ENCODE measurements around the gene PPP1R9A.

The PPP1R9A gene

DNA sequence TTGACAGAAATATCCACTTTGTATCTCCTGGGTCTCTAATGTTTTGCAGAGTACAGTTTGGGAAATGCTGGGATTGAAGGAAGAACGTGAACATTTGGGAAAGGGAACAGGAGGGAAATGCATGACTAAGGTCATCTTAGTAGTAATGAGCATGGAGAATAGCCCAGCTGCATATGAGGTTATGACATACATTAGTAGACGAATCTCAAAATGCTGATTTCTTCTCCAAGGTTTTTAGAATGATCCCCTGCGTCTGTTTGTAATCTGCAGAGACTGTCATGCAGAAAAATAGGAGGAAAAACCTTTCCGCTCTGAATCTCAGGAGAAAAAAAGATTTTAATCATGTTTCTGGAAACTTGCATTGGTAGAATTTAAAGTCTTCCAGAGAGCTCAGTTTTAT is 133.6 kb downstream of the PPP1R9A start:
- no peak for DNase-seq

DNA sequence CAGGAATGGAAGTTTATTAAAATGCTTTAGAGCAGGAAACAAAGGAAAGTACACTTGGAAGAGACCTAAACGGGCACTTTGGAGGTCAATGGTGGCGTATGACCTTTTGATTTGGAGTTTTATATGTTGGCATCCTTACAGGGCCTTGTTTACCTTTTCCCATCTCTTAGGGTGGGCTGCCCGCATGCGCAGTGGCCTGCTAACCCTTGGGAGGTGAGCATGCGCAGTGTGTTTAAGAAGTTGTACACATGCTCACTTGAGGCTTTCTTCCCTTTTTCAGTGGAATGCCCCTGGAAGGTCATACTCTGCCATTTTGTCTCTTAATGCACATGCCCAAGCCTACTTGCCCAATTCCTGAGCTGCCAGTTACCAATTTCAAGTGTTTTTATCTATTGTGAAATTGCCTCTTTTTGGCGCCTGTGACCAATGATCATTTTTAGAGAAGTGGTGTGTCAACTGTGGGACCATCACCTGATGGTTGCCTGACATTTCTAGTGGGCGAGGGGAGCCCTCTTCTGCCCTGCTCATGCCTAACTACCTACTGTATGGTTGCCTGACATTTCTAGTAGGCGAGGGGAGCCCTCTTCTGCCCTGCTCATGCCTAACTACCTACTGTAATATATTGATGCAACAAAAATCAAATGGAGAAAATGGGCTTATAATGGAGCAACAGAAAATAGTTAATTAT is 138.0 kb downstream of the PPP1R9A start:
- DNase-seq, result no peak

DNA sequence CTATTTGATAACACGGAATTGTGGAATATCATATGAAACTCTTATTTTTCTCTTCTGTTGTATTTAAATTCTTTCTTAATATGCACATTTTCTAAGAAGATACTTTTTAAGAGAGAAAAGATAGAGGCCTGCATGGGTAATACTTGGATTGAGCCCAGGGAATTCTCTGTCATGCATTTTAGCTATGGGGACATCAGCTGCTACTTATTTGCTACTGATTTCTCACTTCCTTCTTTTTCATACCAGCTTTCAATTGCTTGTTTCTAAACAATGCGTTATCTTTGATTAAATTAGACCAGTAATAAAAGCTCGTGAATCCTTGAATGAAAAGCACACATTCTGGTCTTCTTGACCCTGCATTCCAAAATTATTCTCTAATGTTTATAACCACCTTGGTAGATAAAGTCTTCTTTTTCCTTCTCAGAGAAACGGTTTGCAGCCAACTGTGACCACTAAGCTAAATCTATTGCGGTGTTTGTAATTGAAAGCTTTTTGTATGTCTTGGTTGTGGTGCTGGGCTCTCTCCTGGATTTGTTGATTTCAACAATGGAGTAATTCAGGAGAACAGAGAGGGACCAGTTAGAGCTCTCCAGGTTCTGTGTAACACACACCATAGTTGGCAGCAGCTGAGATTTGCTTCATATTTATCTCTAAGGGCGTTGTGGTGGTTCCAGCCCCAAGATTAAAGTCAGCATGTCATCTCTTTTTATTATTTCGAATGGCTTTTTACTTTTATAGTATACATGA is 139.3 kb downstream of the PPP1R9A start:
- peak; percentile 36 for DNase-seq

DNA sequence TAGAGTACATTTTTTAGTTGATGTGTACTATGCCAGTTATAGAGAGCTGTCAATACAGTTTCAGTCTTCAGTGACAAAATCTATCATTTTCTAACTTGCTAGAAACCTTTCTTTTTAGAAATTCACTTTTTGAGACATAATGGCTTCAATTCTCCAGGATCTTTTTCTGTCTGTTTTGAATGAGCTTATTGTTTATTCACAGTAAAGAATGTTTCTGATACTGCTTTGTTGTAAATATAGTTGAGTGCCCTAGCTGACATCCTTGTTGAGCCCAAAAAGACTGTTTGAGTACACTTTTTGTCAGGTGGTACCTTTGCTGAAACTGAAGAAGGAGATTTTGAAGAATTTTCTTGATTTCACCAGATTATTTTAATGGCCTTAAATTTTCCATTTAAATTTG is 139.9 kb downstream of the PPP1R9A start:
- no peak for DNase-seq

DNA sequence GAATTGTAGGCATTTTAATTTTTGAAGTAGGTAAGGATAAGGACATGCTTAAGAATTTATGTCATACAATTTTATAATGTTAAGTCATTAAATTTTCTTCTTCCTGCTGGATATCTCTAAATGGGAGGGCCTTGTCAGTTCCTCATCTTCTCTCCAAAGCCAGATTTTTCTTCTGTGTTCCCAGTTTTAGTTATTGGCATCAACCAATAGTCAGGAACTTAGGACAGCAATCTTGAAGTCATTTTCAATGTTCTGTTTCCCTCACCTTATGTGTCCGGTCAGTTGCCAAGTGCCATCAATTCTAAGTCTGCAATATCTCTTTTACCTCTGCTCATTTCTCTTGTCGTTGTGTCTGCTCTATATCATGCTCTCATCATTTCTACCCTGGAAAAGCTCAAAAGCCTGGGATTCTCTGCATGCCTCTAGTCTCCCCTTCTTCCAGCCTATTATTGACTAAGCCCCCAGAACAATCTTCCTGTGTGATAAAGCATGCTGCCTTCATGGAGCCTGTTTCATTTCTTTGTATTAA is 145.2 kb downstream of the PPP1R9A start:
- DNase-seq, result no peak

DNA sequence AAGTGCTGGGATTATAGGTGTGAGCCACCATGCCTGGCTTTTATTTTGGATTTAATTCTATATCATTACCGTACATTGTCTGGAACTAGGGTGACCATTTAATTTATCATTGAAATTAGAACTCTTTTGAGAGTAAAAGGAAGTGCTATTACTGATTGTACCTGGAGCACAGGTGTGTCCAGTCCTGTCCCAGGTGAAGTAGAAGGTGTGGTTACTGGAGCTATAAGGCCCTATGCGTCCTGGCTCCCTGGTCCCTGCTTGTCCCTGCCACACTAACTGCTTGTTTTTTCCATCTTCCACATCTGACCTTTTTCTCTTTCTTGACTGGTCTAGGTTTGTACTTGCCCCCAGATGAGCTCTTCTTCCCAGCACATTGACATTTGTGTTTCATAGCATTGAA is 147.0 kb downstream of the PPP1R9A start:
- DNase-seq, result no peak

DNA sequence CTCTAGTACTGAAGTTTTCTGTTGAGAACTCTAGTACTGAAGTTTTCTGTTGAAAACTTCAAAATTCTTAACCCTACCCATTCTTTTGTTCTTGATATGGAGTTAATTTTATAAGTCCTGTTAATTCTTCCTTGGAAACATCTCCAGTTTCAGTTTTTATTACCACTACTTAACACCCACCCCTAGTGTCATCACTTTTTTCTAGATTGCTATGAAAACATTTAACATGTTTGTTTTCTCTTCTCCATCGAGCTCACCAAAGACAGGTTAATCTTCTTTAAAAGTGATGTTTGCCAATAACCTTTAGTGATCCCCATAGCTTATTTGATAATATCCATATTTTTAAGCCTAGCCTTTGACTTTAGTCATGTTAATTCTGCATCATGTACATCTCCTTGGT is 147.9 kb downstream of the PPP1R9A start:
- DNase-seq, result no peak

DNA sequence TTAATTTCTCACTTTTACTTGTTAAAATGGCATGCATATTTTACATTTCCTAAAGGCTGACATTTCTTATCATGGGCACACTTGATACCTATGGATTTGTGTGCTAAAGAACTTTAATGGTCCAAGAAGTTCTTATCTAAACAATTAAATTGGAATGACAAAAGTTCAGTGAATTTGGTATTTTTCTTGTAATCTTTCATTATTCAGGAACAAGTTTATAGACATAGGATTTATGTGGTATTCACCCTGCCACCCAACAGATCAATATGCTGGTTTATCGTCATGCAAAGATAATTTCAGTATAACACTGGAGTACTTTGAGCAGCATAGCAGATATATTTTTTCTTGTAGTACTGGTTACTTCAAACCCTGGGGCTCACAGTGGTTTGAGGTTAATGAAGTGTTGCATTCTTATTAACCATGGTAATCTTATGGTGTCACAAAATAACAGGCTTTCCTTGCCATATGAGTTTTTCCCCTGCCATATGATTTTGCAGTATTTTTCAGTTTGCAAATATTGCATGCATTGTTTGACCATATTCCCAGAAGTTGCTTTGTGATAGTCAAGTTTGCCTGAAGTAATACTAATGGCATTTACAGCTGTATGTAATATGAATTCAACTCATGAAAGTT is 148.8 kb downstream of the PPP1R9A start:
- no peak for DNase-seq

DNA sequence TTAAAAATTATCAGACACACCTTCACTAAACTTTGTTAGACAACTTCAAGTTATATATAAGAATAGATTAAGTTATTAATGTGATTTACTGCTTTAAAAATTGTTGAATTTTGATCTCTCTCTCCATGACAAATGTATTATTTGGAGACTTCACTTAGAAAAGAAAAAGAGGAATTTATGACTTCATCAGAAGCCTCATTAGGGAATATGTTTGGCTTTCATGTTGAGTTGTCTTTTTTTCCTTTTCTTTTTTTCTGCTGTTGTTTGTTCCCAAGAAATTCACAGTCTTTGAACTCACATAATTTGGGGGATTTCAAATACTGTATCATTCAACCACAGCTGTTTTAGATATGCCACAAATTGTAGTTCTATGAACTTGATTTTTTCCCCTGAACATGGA is 149.5 kb downstream of the PPP1R9A start:
- DNase-seq, result no peak

DNA sequence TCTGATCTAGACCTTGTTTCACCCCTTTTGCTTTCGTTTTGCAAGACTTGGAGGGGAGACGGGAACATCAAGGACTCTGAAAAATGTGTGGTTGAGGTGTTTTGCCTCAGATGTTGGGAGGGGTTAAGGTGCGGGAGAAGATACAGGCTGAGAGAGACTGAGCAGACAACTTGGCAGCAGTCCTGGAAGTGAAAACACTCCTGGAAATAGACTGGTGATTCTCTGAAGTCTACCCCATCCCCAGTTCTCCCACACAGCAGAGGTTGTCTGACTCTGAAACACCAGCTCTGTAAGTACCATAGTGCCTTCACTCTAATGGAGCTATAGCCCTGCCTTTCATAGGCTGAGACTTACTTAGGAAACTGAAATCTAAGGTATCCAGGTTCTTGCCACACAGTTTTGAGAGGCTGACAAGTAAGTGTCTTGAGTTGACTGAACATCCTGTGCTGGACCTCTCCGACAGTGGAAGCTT is 152.5 kb downstream of the PPP1R9A start:
- DNase-seq, result no peak

DNA sequence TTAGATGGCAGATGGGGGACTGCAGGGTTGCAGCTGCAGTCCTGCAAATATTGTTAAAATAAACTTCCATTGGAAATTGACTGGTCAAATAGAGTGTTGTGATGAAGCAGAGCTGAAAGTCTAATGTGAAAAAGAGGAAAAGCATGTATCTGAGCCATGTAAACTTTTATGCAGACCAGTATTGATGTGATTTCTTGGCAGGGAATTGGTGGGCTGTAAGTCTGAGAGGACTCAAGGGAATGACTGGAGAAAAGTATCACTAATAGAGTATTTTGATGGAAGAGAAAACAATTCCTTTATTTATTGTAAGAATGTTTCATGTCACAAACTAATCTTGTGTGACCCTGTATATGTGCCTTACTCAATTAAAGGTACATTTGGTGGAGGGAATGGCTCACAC is 155.5 kb downstream of the PPP1R9A start:
- DNase-seq, result no peak

DNA sequence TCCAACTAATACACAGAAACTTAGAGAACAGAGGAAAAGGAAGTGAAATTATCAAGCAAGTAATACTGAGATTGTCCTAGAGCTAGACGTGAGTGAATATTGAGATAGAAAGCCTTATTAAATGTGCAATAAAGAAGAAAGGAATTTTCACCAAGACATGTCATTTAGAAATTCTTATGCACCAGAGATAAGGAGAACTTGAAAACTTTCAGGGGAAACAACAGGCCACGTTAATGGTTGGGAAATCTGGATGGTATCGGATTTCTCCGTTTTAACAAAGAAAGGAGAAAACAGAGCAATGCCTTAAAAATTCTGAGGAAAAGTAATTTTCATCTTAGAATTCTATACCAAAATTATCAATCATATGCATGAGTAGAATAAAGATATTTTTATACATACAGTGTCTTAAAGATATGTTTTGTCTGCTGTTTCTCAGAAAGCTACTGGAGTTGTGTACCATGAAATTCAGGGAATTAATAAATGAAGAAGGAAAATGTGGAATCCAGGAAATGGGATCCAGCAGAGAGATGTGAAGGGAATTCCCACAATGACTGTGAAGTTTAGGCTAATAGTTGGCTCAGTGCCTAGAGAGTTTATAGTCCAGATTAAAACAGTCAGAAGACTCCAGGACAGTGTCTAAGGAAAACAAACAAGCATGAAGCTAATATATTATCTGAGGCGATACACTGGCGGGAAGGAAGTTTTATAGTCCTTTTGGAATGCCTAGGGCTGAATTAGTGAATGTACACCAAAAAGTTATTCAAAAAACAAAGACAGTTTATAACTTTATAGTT is 159.5 kb downstream of the PPP1R9A start:
- DNase-seq, result no peak

DNA sequence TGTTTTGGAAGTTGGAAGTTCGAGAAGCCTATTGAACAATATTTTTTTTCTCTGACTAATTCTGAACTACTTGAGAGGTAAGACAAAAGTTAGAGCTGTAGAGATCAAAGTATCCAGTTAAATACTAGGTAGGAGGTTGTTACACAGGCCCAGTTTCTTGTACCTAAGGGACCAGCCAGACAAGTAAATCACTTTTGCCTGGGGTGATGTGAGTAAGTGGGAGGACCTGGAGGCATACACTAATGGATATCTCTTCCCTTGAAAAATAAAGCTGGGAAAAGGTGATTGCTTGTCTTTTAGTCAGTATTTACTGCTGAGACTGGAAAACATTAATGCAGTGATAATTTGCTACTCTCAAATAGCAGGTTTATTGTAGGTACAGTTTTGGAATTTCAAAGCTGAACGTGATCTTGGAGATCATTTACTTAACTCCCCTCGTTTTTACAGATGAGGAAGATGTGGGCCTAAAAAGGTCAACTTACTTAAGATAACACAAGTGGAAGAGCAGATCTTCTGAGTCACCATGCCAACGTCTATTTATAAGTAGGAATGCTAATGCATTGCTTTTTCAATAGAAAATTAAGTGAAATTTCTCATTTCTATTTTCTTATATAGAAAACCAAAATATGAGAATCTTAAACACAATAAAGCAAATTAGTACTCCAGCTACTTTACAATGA is 181.3 kb downstream of the PPP1R9A start:
- no peak for DNase-seq

DNA sequence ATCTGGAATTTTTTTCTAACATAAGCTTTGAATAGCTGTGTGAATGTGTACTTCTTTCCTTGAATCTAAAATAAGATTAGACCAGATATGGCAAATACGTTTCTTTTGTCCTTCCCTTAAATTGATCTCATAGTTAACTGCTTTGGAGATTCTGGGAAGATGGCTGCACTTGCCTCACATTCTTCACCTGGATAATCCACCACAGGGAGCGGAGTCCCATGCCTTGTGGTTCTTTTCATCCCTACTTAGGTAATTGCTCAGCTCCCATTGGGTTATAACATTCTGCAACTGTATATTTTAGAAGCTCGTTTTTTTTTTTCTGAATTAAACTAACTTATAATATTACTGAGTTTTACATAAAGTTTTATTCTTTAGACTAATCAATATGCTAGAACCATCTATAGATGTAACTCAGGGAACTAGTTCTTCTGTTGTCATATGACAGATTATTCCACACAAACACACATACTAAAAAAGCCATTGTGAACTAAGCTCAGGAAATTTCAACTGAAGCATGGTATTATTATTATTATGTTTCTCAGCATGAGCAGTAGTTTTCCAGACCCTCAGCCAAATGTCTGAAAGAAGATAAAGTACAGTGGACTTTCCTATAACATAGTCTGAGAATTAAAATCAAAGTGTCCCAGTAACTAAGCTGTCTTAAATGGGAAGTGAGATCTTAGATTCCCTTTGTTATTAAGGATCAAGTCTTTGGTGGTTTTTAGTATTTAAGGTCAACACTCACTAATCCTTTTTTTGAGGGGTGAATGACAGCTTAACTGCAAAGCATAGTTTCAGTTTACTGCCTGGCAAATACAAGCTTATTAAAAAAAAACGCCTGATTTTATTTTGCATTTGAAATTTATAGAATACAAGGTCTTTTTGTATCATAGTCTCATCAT is 182.3 kb downstream of the PPP1R9A start:
- DNase-seq, result no peak

DNA sequence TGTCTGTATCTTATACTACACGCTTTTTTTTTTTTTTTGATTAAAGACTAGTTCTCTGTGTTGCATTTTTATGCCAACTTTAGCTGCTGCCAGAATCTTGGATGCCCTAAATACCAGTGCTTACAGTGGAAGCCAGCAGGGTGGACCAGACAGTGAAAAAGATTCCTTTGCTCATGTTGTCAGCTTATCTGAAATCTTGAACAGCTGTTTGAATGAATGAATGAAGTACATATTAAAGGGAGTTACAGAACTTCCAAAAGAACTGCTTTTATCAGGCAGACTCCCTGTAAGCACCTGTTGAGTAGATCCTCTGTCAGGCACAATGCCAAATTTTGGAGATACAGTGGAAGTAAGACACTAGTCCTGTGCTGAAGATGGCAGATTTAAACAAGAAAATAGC is 184.9 kb downstream of the PPP1R9A start:
- peak; percentile 39 for DNase-seq

DNA sequence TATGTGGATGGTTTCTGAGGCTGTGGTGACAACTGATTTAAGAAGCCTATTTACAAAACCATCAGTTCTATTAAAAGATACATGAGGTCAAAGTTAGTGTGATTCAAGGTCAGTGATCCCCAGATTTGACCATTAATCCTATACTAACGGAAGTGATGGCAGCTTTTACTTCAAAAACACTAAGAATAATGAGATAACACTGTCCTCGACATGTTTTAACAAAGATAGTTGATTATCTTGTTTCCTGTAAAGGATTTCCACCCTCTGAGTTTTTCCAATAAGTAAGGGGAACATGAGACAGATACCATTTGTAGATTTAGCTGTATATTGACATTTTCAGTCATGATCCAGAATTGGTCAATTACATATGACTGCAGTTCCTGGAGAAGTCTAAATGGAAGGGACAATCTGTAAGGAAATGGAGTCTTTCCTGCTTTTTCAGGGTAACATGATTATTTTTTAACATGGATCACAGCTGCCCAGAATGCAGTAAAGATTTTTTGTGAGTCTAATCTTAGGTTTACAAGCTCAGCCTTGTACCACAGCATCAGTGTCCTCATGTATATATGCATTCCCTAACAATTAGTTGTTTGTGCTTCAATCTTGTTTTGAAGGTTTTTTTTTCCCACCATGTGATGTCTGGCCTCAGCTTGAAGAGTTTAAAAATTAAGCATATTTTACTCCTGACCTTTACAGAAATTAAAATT is 188.0 kb downstream of the PPP1R9A start:
- DNase-seq, result no peak

DNA sequence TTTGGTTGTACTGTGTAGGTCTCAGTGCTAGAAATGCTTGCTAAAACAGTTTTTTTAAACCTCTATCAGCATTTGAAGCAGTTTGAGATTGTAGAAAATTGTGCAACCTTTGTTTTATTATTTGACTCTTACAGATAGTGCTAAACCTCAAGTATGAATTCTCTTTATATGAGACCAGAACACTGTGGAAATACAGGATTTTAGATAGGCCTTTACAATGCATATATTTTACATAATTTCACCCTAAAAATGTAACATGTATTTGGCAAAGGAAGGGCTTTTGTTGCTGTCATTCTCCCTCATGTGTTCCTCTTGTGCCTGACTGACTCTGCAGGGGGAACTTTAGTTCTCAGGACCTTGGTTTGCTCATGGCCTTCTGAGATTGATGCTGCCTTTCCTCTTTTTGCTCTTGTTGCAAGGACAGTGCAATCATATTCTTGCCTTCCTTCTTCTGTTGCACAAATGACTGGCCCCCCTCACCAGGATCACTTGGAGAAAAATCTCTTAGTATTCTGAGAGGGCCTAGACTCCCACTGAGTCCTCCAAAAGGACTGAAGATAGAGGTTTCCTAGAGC is 188.7 kb downstream of the PPP1R9A start:
- no peak for DNase-seq

DNA sequence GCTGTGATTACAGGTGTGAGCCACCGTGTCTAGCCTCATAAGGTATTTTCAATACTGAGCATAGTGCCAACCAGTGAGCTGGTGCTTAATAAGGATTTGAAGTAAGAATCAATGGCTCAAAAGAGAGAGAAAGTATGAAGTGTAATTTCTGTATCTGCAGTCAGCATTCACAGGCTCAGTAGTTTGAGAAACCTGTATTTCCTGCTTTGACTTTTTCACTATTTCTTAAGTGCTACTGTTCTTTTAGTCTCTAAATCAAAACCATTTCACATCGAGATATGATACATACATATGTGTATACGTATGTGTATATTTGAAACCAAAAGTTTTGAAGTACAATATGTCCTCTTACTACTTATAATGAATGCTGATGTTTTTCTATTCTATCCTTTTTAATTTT is 189.9 kb downstream of the PPP1R9A start:
- DNase-seq, result no peak

DNA sequence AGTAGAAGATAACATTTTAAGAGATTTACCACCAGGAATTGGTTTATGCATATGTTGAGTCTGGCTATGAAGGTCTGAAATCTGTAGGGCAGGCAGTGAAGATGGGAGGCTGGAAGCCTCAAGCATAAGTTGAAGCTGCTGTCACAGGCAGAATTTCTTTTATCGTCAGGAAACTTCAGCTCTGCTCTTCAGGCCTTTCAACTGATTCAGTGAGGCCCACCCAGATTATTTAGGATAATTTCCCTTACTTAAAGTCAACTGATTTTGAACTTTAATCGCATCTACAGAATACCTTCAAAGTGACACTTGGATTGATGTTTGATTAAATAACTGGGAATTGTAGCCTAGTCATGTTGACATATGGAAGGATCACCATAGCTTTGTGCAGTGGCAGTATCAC is 190.5 kb downstream of the PPP1R9A start:
- no peak for DNase-seq

DNA sequence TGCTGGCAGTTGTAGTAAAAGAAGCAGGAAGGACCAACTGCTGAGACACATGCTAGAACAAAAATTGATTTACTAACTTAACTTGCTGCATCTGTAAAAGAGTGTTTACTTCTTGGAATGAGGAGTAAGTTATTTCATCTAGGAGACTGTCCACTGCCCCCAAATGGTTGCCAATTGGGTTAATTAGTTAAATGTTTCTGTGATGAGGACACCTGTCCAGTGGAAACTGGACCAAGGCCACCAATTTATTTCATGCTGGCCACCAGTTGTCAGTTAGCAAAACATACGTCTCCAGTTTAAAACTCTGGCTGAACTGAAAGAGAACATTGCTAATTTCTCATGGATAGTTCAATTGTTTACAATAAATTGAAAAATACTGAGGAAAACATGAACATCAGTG is 191.7 kb downstream of the PPP1R9A start:
- peak; percentile 26 for DNase-seq
